ENCODE measurements around the gene ZFP36. TPM values are rescaled to one million over a fixed set of nuclear protein-coding genes. Genes with fewer than 3 reads are reported as not detected.
A peak's percentile ranks its signal among the peaks of the same experiment; 100 is the strongest.

Gene ZFP36
- total RNA-seq, 1 donor from 2014 or later = 7.5 TPM

DNA sequence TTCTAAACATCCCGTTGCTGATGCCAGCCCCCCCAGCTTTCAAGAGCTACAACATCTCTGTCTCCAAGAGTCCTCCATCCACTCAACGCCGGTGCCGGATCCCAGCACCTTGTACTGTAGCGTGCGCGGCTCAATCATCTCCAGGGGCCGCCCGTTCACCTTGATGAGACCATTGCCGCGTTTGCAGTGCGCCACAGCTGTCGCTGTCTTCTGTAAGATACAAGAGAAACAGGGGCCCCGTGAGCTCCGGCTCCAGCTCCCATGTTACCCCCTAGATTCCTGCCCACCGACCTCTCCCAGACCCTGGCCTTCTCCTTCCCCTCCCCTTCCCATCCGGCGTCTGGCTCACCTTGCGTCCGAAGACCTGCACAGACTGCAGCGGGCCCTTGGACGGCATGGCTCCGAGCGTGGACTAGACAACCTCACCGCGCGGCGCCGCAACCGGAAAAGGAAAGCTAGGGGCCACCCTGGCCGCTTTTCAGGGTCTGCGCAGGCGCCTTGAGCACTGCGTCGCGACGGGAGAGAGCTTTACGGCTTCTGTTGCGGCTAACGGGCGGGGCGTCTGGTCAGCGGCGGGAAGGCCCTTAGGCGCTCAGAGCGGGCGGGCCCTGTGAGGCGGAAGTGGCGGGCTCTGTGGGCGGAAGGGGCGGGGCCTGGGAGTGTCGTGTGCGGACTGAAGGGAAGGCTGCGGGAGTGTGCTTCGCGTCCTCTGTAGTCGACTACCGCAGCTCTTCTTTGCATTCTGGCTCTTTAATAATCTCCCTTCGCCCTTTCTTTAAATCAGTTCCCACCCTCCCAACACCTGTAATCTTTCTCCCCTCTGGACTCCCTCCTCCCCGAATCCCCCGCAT, 29.1 kb downstream of the ZFP36 start, which contains the start of gene RPS16:
Gene RPS16 (minus strand): TSS at position 451 of the 851 bp plus-strand sequence. CDS start 54 bp downstream, at position 397.
- TF ChIP-seq, protein P1, sequence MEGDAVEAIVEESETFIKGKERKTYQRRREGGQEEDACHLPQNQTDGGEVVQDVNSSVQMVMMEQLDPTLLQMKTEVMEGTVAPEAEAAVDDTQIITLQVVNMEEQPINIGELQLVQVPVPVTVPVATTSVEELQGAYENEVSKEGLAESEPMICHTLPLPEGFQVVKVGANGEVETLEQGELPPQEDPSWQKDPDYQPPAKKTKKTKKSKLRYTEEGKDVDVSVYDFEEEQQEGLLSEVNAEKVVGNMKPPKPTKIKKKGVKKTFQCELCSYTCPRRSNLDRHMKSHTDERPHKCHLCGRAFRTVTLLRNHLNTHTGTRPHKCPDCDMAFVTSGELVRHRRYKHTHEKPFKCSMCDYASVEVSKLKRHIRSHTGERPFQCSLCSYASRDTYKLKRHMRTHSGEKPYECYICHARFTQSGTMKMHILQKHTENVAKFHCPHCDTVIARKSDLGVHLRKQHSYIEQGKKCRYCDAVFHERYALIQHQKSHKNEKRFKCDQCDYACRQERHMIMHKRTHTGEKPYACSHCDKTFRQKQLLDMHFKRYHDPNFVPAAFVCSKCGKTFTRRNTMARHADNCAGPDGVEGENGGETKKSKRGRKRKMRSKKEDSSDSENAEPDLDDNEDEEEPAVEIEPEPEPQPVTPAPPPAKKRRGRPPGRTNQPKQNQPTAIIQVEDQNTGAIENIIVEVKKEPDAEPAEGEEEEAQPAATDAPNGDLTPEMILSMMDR (IDR thresholded peaks at IDR 0.05; ENCODE audit: insufficient read depth, low read length, poor library complexity, severe bottlenecking) = no peak
- H3K4me3 ChIP-seq (ENCODE audit: low read depth, low read length) = peak within 1 kb of the TSS; percentile 74
- peak; percentile 84 for DNase-seq (ENCODE audit: low read depth)
- no peaks in the 10 kb centered on the region for H3K27me3 ChIP-seq (ENCODE audit: control insufficient read depth, insufficient read depth, low read length)
- H3K36me3 ChIP-seq (ENCODE audit: control insufficient read depth, insufficient read depth, low read length) = peaks cover 4% of the 10 kb centered on the region

- Histone ChIP-seq H3K4me3 (ENCODE audit: low read depth, low read length) (peak overlapping the region; percentile 57), H3K36me3 (ENCODE audit: control insufficient read depth, insufficient read depth, low read length) (peaks cover 4% of the 10 kb centered on the region), H3K27me3 (ENCODE audit: control insufficient read depth, insufficient read depth, low read length) (no peaks in the 10 kb centered on the region)
- TF ChIP-seq, protein P1 (IDR thresholded peaks at IDR 0.05; ENCODE audit: insufficient read depth, low read length, poor library complexity, severe bottlenecking) = no peak
- DNase-seq (ENCODE audit: low read depth) = no peak
These were observed 29.7 kb downstream of the ZFP36 start for GRCh38 chr19:39436350-39436716.

DNA sequence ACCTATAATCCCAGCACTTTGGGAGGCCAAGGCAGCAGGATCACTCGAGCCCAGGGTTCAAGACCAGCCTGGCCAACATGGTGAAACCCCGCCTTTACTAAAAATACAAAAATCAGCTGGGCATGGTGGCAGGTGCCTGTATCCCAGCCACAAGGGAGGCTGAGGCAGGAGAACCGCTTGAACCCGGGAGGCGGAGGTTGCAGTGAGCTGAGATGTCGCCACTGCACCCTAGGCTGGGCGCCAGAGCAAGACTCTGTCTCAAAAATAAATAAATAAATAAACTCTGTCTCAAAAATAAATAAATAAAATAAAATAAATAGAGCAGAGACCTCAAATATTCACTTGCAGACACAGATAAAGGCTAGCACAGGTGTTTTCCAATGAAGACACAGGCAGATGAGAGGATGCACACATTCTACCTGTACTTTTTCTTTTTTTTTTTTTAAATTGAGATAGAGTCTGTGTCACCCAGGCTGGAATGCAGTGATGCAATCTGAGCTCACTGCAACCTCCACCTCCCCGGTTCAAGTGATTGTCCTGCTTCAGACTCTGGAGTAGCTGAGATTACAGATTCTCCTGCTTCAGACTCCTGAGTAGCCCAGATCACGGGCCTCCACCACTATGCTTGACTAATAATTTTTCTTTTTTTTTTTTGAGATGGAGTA, 31.8 kb downstream of the ZFP36 start:
- H3K36me3 ChIP-seq (ENCODE audit: control insufficient read depth, insufficient read depth, low read length) = peaks cover 4% of the 10 kb centered on the region
- no peak overlapping the region for H3K4me3 ChIP-seq (ENCODE audit: low read depth, low read length)
- TF ChIP-seq, protein P1 (IDR thresholded peaks at IDR 0.05; ENCODE audit: insufficient read depth, low read length, poor library complexity, severe bottlenecking) = no peak
- no peak for DNase-seq (ENCODE audit: low read depth)
- no peaks in the 10 kb centered on the region for H3K27me3 ChIP-seq (ENCODE audit: control insufficient read depth, insufficient read depth, low read length)

GRCh38 chr19:39444598-39445195, 38.0 kb downstream of the ZFP36 start:
- no peak for DNase-seq (ENCODE audit: low read depth)
- H3K36me3 ChIP-seq (ENCODE audit: control insufficient read depth, insufficient read depth, low read length) = no peaks in the 10 kb centered on the region
- TF ChIP-seq, protein P1 (IDR thresholded peaks at IDR 0.05; ENCODE audit: insufficient read depth, low read length, poor library complexity, severe bottlenecking) = no peak
- H3K4me3 ChIP-seq (ENCODE audit: low read depth, low read length) = peak overlapping the region; percentile 99
- no peaks in the 10 kb centered on the region for H3K27me3 ChIP-seq (ENCODE audit: control insufficient read depth, insufficient read depth, low read length)

DNA sequence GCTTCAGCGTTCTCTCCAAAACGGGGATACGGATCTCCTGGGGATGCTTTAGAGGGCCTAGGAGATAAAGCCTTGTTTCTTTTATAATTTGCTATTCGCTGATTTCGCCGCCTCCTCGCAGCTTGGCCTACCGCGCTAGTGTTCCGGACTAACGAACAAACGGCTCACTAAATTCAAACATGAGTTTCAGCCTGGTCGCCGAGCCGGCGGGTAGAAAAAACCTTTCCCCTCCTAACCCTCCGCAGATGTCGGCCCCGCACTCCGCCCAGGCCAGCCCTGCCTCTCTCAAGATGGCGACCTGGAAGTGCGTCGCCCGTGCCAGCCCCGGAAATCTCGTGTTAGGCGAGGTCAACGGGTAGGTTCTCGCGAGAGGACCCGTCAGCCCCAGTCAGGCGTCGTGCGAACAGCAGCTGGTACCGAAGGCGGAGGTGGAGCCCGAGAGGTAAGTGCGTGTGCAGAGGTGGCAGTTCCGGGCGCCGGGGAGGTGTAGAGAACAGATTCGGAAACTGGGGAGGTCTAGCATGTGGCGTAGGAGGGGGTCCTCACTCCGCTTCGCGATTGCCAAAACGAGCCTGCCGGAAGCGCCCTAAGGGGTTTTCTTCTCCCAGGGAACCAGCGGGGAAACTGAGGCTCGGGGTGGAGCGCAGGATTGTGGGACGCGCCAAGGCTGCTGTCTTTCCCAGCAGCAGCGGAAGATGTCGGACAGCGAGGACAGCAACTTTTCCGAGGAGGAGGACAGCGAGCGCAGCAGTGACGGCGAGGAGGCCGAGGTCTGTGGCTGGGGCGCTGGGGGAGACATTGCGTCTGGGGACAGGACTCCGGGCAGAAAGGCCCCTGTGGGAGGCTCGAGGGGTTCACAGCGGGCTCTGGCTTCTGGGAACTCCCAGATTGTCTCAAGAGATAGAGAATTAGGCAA, 38.8 kb downstream of the ZFP36 start, which contains the start of gene SUPT5H:
Gene SUPT5H (plus strand): TSS at position 387 of the 916 bp plus-strand sequence. CDS start 309 bp downstream, at position 696.
- TF ChIP-seq, protein P1 (IDR thresholded peaks at IDR 0.05; ENCODE audit: insufficient read depth, low read length, poor library complexity, severe bottlenecking) = no peak
- peak; percentile 91 for DNase-seq (ENCODE audit: low read depth)
- no peaks in the 10 kb centered on the region for H3K27me3 ChIP-seq (ENCODE audit: control insufficient read depth, insufficient read depth, low read length)
- H3K4me3 ChIP-seq (ENCODE audit: low read depth, low read length) = peak within 1 kb of the TSS; percentile 99
- no peaks in the 10 kb centered on the region for H3K36me3 ChIP-seq (ENCODE audit: control insufficient read depth, insufficient read depth, low read length)
